Small intestine (tissue), 7 donors: ENCODE results near the gene CARD10. TPM values are rescaled to one million over a fixed set of nuclear protein-coding genes. Genes with fewer than 3 reads are reported as not detected.
"Not testable (repeated sequence)": the region's sequence is repeated elsewhere in the genome, so short reads cannot be mapped to it uniquely, and the experiment has no call there.

Source experiments
- DNase-seq, 2 donors: peaks; one replicate each; pipeline versions ENCODE4 v3.0.0 to v3.0.0-alpha.2; 2013
- FAIRE-seq: peaks from 2 replicates; lab custom pipeline; 2012; peaks lifted over from hg19 to GRCh38; lab: Jason Lieb, UNC
- H3K27ac ChIP-seq, 3 donors: one replicate each; pipeline ENCODE4 v1.5.1; 2013; ENCODE audit warnings: low read length in 2 of 3, mild to moderate bottlenecking in 2 of 3, control low read depth in 1 of 3, inconsistent platforms in 1 of 3, low read depth in 1 of 3, moderate library complexity in 1 of 3
- H3K27me3 ChIP-seq, 3 donors: one replicate each; pipeline ENCODE4 v1.6.1; 2013; ENCODE audit warnings: low read length in 3 of 3, inconsistent platforms in 1 of 3; ENCODE audit not compliant: control insufficient read depth in 3 of 3, insufficient read depth in 3 of 3
- H3K36me3 ChIP-seq, 3 donors: one replicate each; pipeline ENCODE4 v1.6.1; 2013; ENCODE audit warnings: low read length in 3 of 3, inconsistent platforms in 1 of 3, low read depth in 1 of 3, mild to moderate bottlenecking in 1 of 3, moderate library complexity in 1 of 3; ENCODE audit not compliant: control insufficient read depth in 3 of 3, insufficient read depth in 2 of 3
- H3K4me1 ChIP-seq, 3 donors: one replicate each; pipeline ENCODE4 v1.6.1; 2013; ENCODE audit warnings: low read length in 2 of 3, inconsistent platforms in 1 of 3, low read depth in 1 of 3, mild to moderate bottlenecking in 1 of 3, moderate library complexity in 1 of 3; ENCODE audit not compliant: control insufficient read depth in 3 of 3, insufficient read depth in 2 of 3
- H3K4me3 ChIP-seq, 3 donors: one replicate each; pipeline ENCODE4 v1.5.1; 2013; ENCODE audit warnings: low read length in 3 of 3, control low read depth in 1 of 3, inconsistent platforms in 1 of 3, low read depth in 1 of 3, mild to moderate bottlenecking in 1 of 3, moderate library complexity in 1 of 3
- H3K9me3 ChIP-seq, 2 donors: one replicate each; pipeline ENCODE4 v1.6.1; 2013; ENCODE audit warnings: low read depth in 1 of 2, low read length in 1 of 2; ENCODE audit not compliant: control insufficient read depth in 2 of 2, insufficient read depth in 1 of 2
- WGBS, 3 donors: extraction: QIAGEN DNeasy Blood & Tissue Kit; methylation state at CpG; one replicate each; pipeline ENCODE4 v1.1.7; 2013; 5-methylcytosine and 5-hydroxymethylcytosine counted together
- polyA plus RNA-seq, 4 donors: library from polyadenylated mRNA; stranded (reverse) in 3 of 4; unstranded in 1 of 4; fragments of 200-250 nt in 3 of 4; fragments of 120-200 nt in 1 of 4; gene quantifications; one replicate each; pipeline versions ENCODE4 v1.2.1 to v1.2.3, GENCODE V29; 2013
- donor health status: healthy with polysubstance abuse.
- donor health status: control.
- donor health status: control.
- donor health status: Bipolar disorder and iron deficiency.
- donor health status: healthy.

The CARD10 gene
- polyA plus RNA-seq, 4 donors, result 31.5 to 129 (median 88.8) TPM

- not testable (repeated sequence) for FAIRE-seq
- 60 to 87% (median 69%) methylated on average over 6 of the region's 6 CpGs for WGBS, 3 donors
Measured at GRCh38 chr22:37539790-37540189, 20.6 kb upstream of the CARD10 start.

GRCh38 chr22:37538590-37539357 is 19.6 kb upstream of the CARD10 start:
- Histone ChIP-seq H3K9me3 (no peaks in the 10 kb centered on the region), H3K36me3 (no peaks in the 10 kb centered on the region), H3K27me3 (no peaks in the 10 kb centered on the region), H3K27ac (no peak overlapping the region), H3K4me1 (peaks cover 0 to 5% (median 2%) of the 10 kb centered on the region in 3 donors), H3K4me3 (no peak overlapping the region)
- peak; percentile 96 for DNase-seq
- 9 to 20% (median 11%) methylated on average over 20 of the region's 20 CpGs for WGBS, 3 donors
- FAIRE-seq, result no peak

More at GRCh38 chr22:37539790-37540189, 20.6 kb upstream of the CARD10 start:
- H3K9me3 ChIP-seq, DNase-seq, H3K27ac ChIP-seq, H3K4me3 ChIP-seq, H3K4me1 ChIP-seq, H3K36me3 ChIP-seq, H3K27me3 ChIP-seq: not testable (repeated sequence)

- no peak for FAIRE-seq
- 85 to 90% (median 87%) methylated on average over 6 of the region's 6 CpGs for WGBS, 3 donors
- H3K4me1 ChIP-seq, result peaks cover 0 to 5% (median 2%) of the 10 kb centered on the region in 3 donors
- H3K27me3 ChIP-seq, result no peaks in the 10 kb centered on the region
- no peak overlapping the region for H3K4me3 ChIP-seq
- no peaks in the 10 kb centered on the region for H3K36me3 ChIP-seq
- H3K9me3 ChIP-seq, result no peaks in the 10 kb centered on the region
- DNase-seq, result no peak
- no peak overlapping the region for H3K27ac ChIP-seq
Measured at GRCh38 chr22:37535159-37535558, 15.9 kb upstream of the CARD10 start.

GRCh38 chr22:37534445-37534844 is 15.2 kb upstream of the CARD10 start:
- no peak for FAIRE-seq
- Histone ChIP-seq H3K9me3 (no peaks in the 10 kb centered on the region), H3K27ac (no peak overlapping the region), H3K4me3 (no peak overlapping the region), H3K4me1 (peaks cover 0 to 5% (median 4%) of the 10 kb centered on the region in 3 donors), H3K27me3 (no peaks in the 10 kb centered on the region), H3K36me3 (no peaks in the 10 kb centered on the region)
- DNase-seq, result no peak
- WGBS, 3 donors, result 86 to 89% (median 88%) methylated on average over 3 of the region's 3 CpGs

GRCh38 chr22:37533995-37534394 is 14.8 kb upstream of the CARD10 start:
- H3K27ac ChIP-seq, result no peak overlapping the region
- FAIRE-seq (no peak), DNase-seq (no peak)
- H3K36me3 ChIP-seq, result no peaks in the 10 kb centered on the region
- 8 to 23% (median 14%) methylated on average over 9 of the region's 9 CpGs for WGBS, 3 donors
- H3K9me3 ChIP-seq, result no peaks in the 10 kb centered on the region
- H3K27me3 ChIP-seq, result no peaks in the 10 kb centered on the region
- peaks cover 0 to 2% (median 2%) of the 10 kb centered on the region in 3 donors for H3K4me1 ChIP-seq
- no peak overlapping the region for H3K4me3 ChIP-seq

- H3K9me3 ChIP-seq, result no peaks in the 10 kb centered on the region
- DNase-seq (peak in 1 of 2 donors; percentile 71), FAIRE-seq (no peak)
- 17 to 52% (median 41%) methylated on average over 2 of the region's 2 CpGs for WGBS, 3 donors
- H3K27ac ChIP-seq, result peak overlapping the region in 1 of 3 donors; percentile 48
- H3K4me3 ChIP-seq, result no peak overlapping the region
- peaks cover 2 to 4% (median 2%) of the 10 kb centered on the region in 3 donors for H3K4me1 ChIP-seq
- no peaks in the 10 kb centered on the region for H3K36me3 ChIP-seq
- H3K27me3 ChIP-seq, result no peaks in the 10 kb centered on the region
Measured at GRCh38 chr22:37529652-37530345, 10.6 kb upstream of the CARD10 start.

- WGBS, 3 donors, result 79 to 86% (median 84%) methylated on average over 9 of the region's 9 CpGs
- not testable (repeated sequence) for H3K27me3 ChIP-seq, H3K9me3 ChIP-seq, H3K36me3 ChIP-seq, DNase-seq, H3K27ac ChIP-seq, H3K4me3 ChIP-seq, FAIRE-seq
- peaks cover 2 to 14% (median 2%) of the 10 kb centered on the region in 3 donors for H3K4me1 ChIP-seq
Measured at GRCh38 chr22:37527952-37528351, 8.7 kb upstream of the CARD10 start.

GRCh38 chr22:37527081-37527752 is 8.0 kb upstream of the CARD10 start:
- peaks cover 2 to 21% (median 2%) of the 10 kb centered on the region in 3 donors for H3K4me1 ChIP-seq
- peak in 1 of 2 donors; percentile 61 for DNase-seq
- not testable (repeated sequence) for H3K36me3 ChIP-seq, FAIRE-seq, H3K27me3 ChIP-seq, H3K9me3 ChIP-seq, H3K4me3 ChIP-seq, H3K27ac ChIP-seq
- 74 to 86% (median 76%) methylated on average over 9 of the region's 9 CpGs for WGBS, 3 donors
